Measurements from ENCODE around the gene DNAJB2.

DNA sequence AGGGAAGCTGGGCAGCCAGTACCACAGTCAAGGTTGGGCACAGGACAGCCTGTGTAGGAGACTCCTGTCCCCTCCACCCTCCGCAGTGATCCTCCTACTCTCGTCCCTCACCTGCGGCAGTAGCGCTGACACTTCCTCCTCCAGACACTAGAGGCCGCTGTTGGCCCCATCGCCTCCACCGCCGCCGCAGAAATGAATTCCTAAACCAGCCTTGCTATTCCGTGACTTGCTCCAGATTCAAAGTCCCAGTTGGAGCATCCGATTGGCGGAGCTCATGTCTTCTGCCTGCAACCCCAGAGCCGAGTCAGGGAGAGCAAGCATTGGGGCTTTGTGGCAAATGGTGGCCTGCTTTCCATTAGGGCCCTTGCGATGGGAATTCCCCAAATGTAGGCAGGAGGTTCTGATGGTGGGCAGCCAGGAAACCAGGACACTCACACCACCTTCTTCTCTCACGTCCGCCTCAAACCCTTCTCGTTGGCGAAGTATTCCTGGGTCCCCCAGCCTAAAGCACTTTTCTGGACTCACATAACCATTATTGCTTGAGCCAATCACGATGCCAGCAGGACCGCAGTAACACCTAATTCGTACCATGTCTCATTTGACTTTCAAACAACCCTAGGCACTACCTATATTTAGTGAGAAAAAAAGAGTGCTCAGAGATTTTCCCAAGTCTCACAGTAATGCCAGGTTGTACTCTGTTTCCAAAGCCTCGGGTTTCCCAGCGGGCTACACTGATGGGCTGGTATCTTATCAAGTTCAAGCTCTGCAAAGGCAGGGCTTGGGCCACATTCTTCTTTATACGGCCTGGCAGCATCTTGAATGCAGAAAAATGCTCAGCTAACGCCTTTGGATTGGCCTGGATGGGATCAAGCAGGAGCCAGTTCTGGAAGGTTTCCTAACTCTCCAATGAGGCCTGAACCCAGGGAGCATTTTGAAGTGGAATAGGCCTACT lies 1.2 kb upstream of the DNAJB2 start:
- TF ChIP-seq, protein P1, sequence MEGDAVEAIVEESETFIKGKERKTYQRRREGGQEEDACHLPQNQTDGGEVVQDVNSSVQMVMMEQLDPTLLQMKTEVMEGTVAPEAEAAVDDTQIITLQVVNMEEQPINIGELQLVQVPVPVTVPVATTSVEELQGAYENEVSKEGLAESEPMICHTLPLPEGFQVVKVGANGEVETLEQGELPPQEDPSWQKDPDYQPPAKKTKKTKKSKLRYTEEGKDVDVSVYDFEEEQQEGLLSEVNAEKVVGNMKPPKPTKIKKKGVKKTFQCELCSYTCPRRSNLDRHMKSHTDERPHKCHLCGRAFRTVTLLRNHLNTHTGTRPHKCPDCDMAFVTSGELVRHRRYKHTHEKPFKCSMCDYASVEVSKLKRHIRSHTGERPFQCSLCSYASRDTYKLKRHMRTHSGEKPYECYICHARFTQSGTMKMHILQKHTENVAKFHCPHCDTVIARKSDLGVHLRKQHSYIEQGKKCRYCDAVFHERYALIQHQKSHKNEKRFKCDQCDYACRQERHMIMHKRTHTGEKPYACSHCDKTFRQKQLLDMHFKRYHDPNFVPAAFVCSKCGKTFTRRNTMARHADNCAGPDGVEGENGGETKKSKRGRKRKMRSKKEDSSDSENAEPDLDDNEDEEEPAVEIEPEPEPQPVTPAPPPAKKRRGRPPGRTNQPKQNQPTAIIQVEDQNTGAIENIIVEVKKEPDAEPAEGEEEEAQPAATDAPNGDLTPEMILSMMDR (IDR thresholded peaks at IDR 0.05), result peak; percentile 94
- TF ChIP-seq, protein P2, sequence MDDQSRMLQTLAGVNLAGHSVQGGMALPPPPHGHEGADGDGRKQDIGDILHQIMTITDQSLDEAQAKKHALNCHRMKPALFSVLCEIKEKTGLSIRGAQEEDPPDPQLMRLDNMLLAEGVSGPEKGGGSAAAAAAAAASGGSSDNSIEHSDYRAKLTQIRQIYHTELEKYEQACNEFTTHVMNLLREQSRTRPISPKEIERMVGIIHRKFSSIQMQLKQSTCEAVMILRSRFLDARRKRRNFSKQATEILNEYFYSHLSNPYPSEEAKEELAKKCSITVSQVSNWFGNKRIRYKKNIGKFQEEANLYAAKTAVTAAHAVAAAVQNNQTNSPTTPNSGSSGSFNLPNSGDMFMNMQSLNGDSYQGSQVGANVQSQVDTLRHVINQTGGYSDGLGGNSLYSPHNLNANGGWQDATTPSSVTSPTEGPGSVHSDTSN (IDR thresholded peaks at IDR 0.05), result no peak
- TF ChIP-seq SIN3A (IDR thresholded peaks at IDR 0.05; ENCODE audit: borderline replicate concordance, low read depth, low read length) (no peak), POLR2AphosphoS5 (IDR thresholded peaks at IDR 0.05; ENCODE audit: low read depth, low read length) (no peak), NFIC (IDR thresholded peaks at IDR 0.05; ENCODE audit: borderline replicate concordance) (no peak), GABPA (IDR thresholded peaks at IDR 0.05; ENCODE audit: low read depth) (no peak), FOSL2 (IDR thresholded peaks at IDR 0.05; ENCODE audit: borderline replicate concordance, low read depth) (no peak)
